Neural cell (in vitro differentiated cells): ENCODE measurements around the gene CHN1. TPM values are rescaled to one million over a fixed set of nuclear protein-coding genes. Genes with fewer than 3 reads are reported as not detected.

Source experiments
- H2AFZ ChIP-seq: fragments of 200-600, 300-800 bp; sonication (generic), shearing (Covaris generic); 2 replicates; pipeline ENCODE4 v1.6.0; 2014; ENCODE audit warnings: low read depth, mild to moderate bottlenecking, antibody characterized with exemption, low read length, moderate library complexity
- H3F3A ChIP-seq: fragments of 200-600 bp; shearing (Covaris generic); 2 replicates; pipeline ENCODE4 v1.6.1; 2016; ENCODE audit warnings: mild to moderate bottlenecking, moderate library complexity, mixed read lengths, antibody characterized with exemption, low read length; ENCODE audit not compliant: insufficient read depth, poor library complexity, severe bottlenecking
- H3K27ac ChIP-seq: fragments of 200-600, 300-800 bp; sonication (generic), shearing (Covaris generic); 2 replicates; pipeline ENCODE4 v1.5.1; 2014; ENCODE audit warnings: mild to moderate bottlenecking, low read length, moderate library complexity
- H3K27me3 ChIP-seq: fragments of 300-800, 200-600 bp; sonication (generic), shearing (Covaris generic); 2 replicates; pipeline ENCODE4 v1.6.0; 2014; ENCODE audit warnings: mild to moderate bottlenecking, low read depth, low read length, moderate library complexity; ENCODE audit not compliant: insufficient read depth
- H3K36me3 ChIP-seq: fragments of 300-800, 200-600 bp; sonication (generic), shearing (Covaris generic); 2 replicates; pipeline ENCODE4 v1.5.1; 2014; ENCODE audit warnings: mild to moderate bottlenecking, antibody characterized with exemption, low read length, moderate library complexity; ENCODE audit not compliant: insufficient read depth
- H3K4me2 ChIP-seq: fragments of 300-800, 200-600 bp; sonication (generic), shearing (Covaris generic); 2 replicates; pipeline ENCODE4 v1.6.0; 2014; ENCODE audit warnings: mild to moderate bottlenecking, low read length
- H3K4me3 ChIP-seq: fragments of 300-800, 200-600 bp; sonication (generic), shearing (Covaris generic); 2 replicates; pipeline ENCODE4 v1.5.1; 2014; ENCODE audit warnings: mild to moderate bottlenecking, low read length, moderate library complexity
- H3K79me2 ChIP-seq: fragments of 200-600 bp; shearing (Covaris generic); replicated peaks from 2 replicates; pipeline ENCODE4 v1.6.0; 2014; ENCODE audit warnings: mild to moderate bottlenecking, low read length, moderate library complexity; ENCODE audit not compliant: insufficient read depth
- H3K9ac ChIP-seq: fragments of 300-800, 200-600 bp; sonication (generic), shearing (Covaris generic); 2 replicates; pipeline ENCODE4 v1.6.1; 2016; ENCODE audit warnings: mild to moderate bottlenecking, low read length, mixed read lengths
- H3K9me2 ChIP-seq: fragments of 200-600 bp; shearing (Covaris generic); 2 replicates; pipeline ENCODE4 v1.6.1; 2016; ENCODE audit warnings: mild to moderate bottlenecking, low read length, mixed read lengths; ENCODE audit not compliant: insufficient read depth
- H3K9me3 ChIP-seq: fragments of 200-600, 300-800 bp; sonication (generic), shearing (Covaris generic); 2 replicates; pipeline ENCODE4 v1.6.1; 2016; ENCODE audit warnings: mild to moderate bottlenecking, mixed run types, low read length, moderate library complexity, mixed read lengths
- H4K20me1 ChIP-seq: fragments of 200-600 bp; shearing (Covaris generic); 2 replicates; pipeline ENCODE4 v1.6.1; 2016; ENCODE audit warnings: mild to moderate bottlenecking, mixed run types; ENCODE audit not compliant: insufficient read depth
- CTCF ChIP-seq: fragments of 450-650 bp; IDR thresholded peaks from 2 replicates; pipeline ENCODE4 v1.5.1; 2014; ENCODE audit warnings: antibody characterized with exemption, mild to moderate bottlenecking, moderate library complexity; ENCODE audit not compliant: poor library complexity, severe bottlenecking
- EP300 ChIP-seq: fragments of 450-650 bp; conservative IDR thresholded peaks from 2 replicates; pipeline ENCODE4 v1.6.1; 2014; ENCODE audit warnings: antibody characterized with exemption, mild to moderate bottlenecking, moderate library complexity; ENCODE audit not compliant: poor library complexity, severe bottlenecking
- EZH2 ChIP-seq: fragments of 200-600, 300-800 bp; shearing (Covaris generic), sonication (generic); IDR thresholded peaks from 2 replicates; pipeline ENCODE4 v1.6.1; 2014; ENCODE audit warnings: antibody characterized with exemption, low read length, borderline replicate concordance, mild to moderate bottlenecking; ENCODE audit not compliant: insufficient read depth, poor library complexity, severe bottlenecking
- MXI1 ChIP-seq: fragments of 450-650 bp; conservative IDR thresholded peaks from 2 replicates; pipeline ENCODE4 v1.6.1; 2014; ENCODE audit warnings: antibody characterized with exemption, mild to moderate bottlenecking; ENCODE audit not compliant: poor library complexity, severe bottlenecking
- POLR2AphosphoS5 ChIP-seq: IDR thresholded peaks from 2 replicates; pipeline ENCODE4 v1.6.1; 2012
- RAD21 ChIP-seq: fragments of 450-650 bp; conservative IDR thresholded peaks from 2 replicates; pipeline ENCODE4 v1.6.1; 2014; ENCODE audit warnings: antibody characterized with exemption, mild to moderate bottlenecking, moderate library complexity
- REST ChIP-seq: IDR thresholded peaks from 2 replicates; pipeline ENCODE4 v1.6.1; 2012; ENCODE audit warnings: borderline replicate concordance
- SMC3 ChIP-seq: fragments of 450-650 bp; conservative IDR thresholded peaks from 2 replicates; pipeline ENCODE4 v1.6.1; 2014; ENCODE audit warnings: antibody characterized with exemption, mild to moderate bottlenecking, moderate library complexity; ENCODE audit not compliant: poor library complexity
- TAF1 ChIP-seq: IDR thresholded peaks from 2 replicates; pipeline ENCODE4 v1.6.1; 2012; ENCODE audit warnings: low read depth
- polyA plus RNA-seq: library from polyadenylated mRNA; depleted of rRNA; stranded (reverse); fragments of >200 nt; gene quantifications from 2 replicates; pipeline ENCODE4 v1.2.3, GENCODE V29; 2014

The CHN1 gene
- polyA plus RNA-seq, 1 donor from 2014 or later = 133 TPM

- TF ChIP-seq CTCF = no peak
Observed at GRCh38 chr2:174997110-174997509, 8.1 kb downstream of the CHN1 start (continued).

- no peaks in the 10 kb centered on the region for H3K36me3 ChIP-seq
- no peak overlapping the region for H3K27ac ChIP-seq
- no peak overlapping the region for H3K4me2 ChIP-seq
- no peaks in the 10 kb centered on the region for H3F3A ChIP-seq
- no peak overlapping the region for H3K4me3 ChIP-seq
- no peaks in the 10 kb centered on the region for H3K27me3 ChIP-seq
- no peaks in the 10 kb centered on the region for H3K9me3 ChIP-seq
- no peaks in the 10 kb centered on the region for H3K9me2 ChIP-seq
- no peak overlapping the region for H3K9ac ChIP-seq
- no peak overlapping the region for H2AFZ ChIP-seq
- no peak for TF ChIP-seq REST
- TF ChIP-seq POLR2AphosphoS5 = no peak
- TF ChIP-seq RAD21 = no peak
- TF ChIP-seq EZH2 = no peak
- no peak for TF ChIP-seq MXI1
- no peak for TF ChIP-seq CTCF
- TF ChIP-seq SMC3 = no peak
- no peak for TF ChIP-seq TAF1
- no peak for TF ChIP-seq EP300
- peaks cover 3% of the 10 kb centered on the region for H4K20me1 ChIP-seq
- peaks cover 93% of the 10 kb centered on the region for H3K79me2 ChIP-seq
Observed at GRCh38 chr2:174996622-174997021, 8.6 kb downstream of the CHN1 start.

GRCh38 chr2:174994381-174994780, 10.8 kb downstream of the CHN1 start:
- H3K4me2 ChIP-seq = no peak overlapping the region
- peaks cover 3% of the 10 kb centered on the region for H4K20me1 ChIP-seq
- TF ChIP-seq MXI1 (no peak), SMC3 (no peak)
- H3K9me3 ChIP-seq = no peaks in the 10 kb centered on the region
- H3K9ac ChIP-seq = no peak overlapping the region
- peaks cover 93% of the 10 kb centered on the region for H3K79me2 ChIP-seq
- no peaks in the 10 kb centered on the region for H3K9me2 ChIP-seq
- no peak overlapping the region for H2AFZ ChIP-seq
- H3K27ac ChIP-seq = no peak overlapping the region
- H3F3A ChIP-seq = no peaks in the 10 kb centered on the region
- H3K27me3 ChIP-seq = no peaks in the 10 kb centered on the region
- H3K36me3 ChIP-seq = no peaks in the 10 kb centered on the region
- H3K4me3 ChIP-seq = no peak overlapping the region
